DOHH2 (cell line): ENCODE data around the gene HSPB2.

ENCODE experiments used
- H3F3A ChIP-seq: fragments of 200-600 bp; sonication (generic), shearing (Covaris generic); 2 replicates; pipeline ENCODE4 v1.6.0; 2016; ENCODE audit warnings: antibody characterized with exemption, mild to moderate bottlenecking; ENCODE audit not compliant: control insufficient read depth, insufficient read depth
- H3K27ac ChIP-seq: fragments of 200-600 bp; sonication (generic); 2 replicates; pipeline ENCODE4 v1.5.1; 2014; ENCODE audit warnings: low read depth, mild to moderate bottlenecking, low read length, moderate library complexity
- H3K27me3 ChIP-seq: fragments of 200-600 bp; sonication (generic); 2 replicates; pipeline ENCODE4 v1.6.1; 2014; ENCODE audit warnings: mild to moderate bottlenecking, low read length, mixed read lengths; ENCODE audit not compliant: control insufficient read depth
- H3K36me3 ChIP-seq: fragments of 200-600 bp; sonication (generic); 2 replicates; pipeline ENCODE4 v1.6.1; 2014; ENCODE audit warnings: mild to moderate bottlenecking, low read length, moderate library complexity, mixed read lengths; ENCODE audit not compliant: control insufficient read depth
- H3K4me1 ChIP-seq: fragments of 200-600 bp; sonication (generic); 2 replicates; pipeline ENCODE4 v1.6.1; 2014; ENCODE audit warnings: mild to moderate bottlenecking, low read length, mixed read lengths; ENCODE audit not compliant: control insufficient read depth
- H3K4me2 ChIP-seq: fragments of 200-600 bp; sonication (generic); 2 replicates; pipeline ENCODE4 v1.6.0; 2014; ENCODE audit warnings: mild to moderate bottlenecking, low read length, moderate library complexity
- H3K4me3 ChIP-seq: fragments of 200-600 bp; sonication (generic); 2 replicates; pipeline ENCODE4 v1.5.1; 2014; ENCODE audit warnings: mild to moderate bottlenecking, low read length, mixed read lengths
- H3K79me2 ChIP-seq: fragments of 200-600 bp; sonication (generic); 2 replicates; pipeline ENCODE4 v1.6.1; 2014; ENCODE audit warnings: mild to moderate bottlenecking, low read length, mixed read lengths; ENCODE audit not compliant: control insufficient read depth
- H3K9me2 ChIP-seq: fragments of 200-600 bp; sonication (generic); replicated peaks from 2 replicates; pipeline ENCODE4 v1.6.1; 2014; ENCODE audit warnings: mild to moderate bottlenecking, low read length, mixed read lengths; ENCODE audit not compliant: control insufficient read depth
- H3K9me3 ChIP-seq: fragments of 200-600 bp; sonication (generic); 2 replicates; pipeline ENCODE4 v1.6.1; 2014; ENCODE audit warnings: antibody characterized with exemption, low read length, mixed read lengths; ENCODE audit not compliant: control insufficient read depth, insufficient read depth
- H4K20me1 ChIP-seq: fragments of 200-600 bp; sonication (generic); 2 replicates; pipeline ENCODE4 v1.6.0; 2014; ENCODE audit warnings: low read depth, mild to moderate bottlenecking, antibody characterized with exemption, low read length, moderate library complexity; ENCODE audit not compliant: control insufficient read depth, insufficient read depth
- CTCF ChIP-seq: fragments of 200-600 bp; sonication (generic); IDR thresholded peaks from one replicate; pipeline ENCODE4 v1.5.1; 2014; ENCODE audit warnings: antibody characterized with exemption, mild to moderate bottlenecking, low read depth, low read length; ENCODE audit not compliant: poor library complexity, severe bottlenecking
- EZH2phosphoT487 ChIP-seq: fragments of 200-600 bp; sonication (generic); IDR thresholded peaks from 2 replicates; pipeline ENCODE4 v1.6.1; 2017; ENCODE audit warnings: borderline replicate concordance, mild to moderate bottlenecking, antibody characterized with exemption, low read length, moderate library complexity, mixed read lengths

HSPB2 gene

GRCh38 chr11:111886032-111886431 lies 26.5 kb upstream of the HSPB2 start:
- TF ChIP-seq CTCF, result no peak
- no peak for TF ChIP-seq EZH2phosphoT487
- no peak overlapping the region for H3K4me2 ChIP-seq
- no peaks in the 10 kb centered on the region for H3F3A ChIP-seq
- no peaks in the 10 kb centered on the region for H3K79me2 ChIP-seq
- H3K9me2 ChIP-seq, result no peaks in the 10 kb centered on the region
- H3K27me3 ChIP-seq, result no peaks in the 10 kb centered on the region
- no peaks in the 10 kb centered on the region for H3K36me3 ChIP-seq
- H3K4me3 ChIP-seq, result no peak overlapping the region
- H4K20me1 ChIP-seq, result no peaks in the 10 kb centered on the region
- H3K27ac ChIP-seq, result no peak overlapping the region
- no peaks in the 10 kb centered on the region for H3K4me1 ChIP-seq
- no peaks in the 10 kb centered on the region for H3K9me3 ChIP-seq

GRCh38 chr11:111886844-111887243 lies 25.7 kb upstream of the HSPB2 start:
- H3K27ac ChIP-seq, result no peak overlapping the region

GRCh38 chr11:111905411-111905810 lies 7.1 kb upstream of the HSPB2 start:
- no peaks in the 10 kb centered on the region for H4K20me1 ChIP-seq
- no peaks in the 10 kb centered on the region for H3K36me3 ChIP-seq
- H3K9me3 ChIP-seq, result no peaks in the 10 kb centered on the region
- peaks cover 21% of the 10 kb centered on the region for H3K27me3 ChIP-seq
- H3F3A ChIP-seq, result no peaks in the 10 kb centered on the region
- no peaks in the 10 kb centered on the region for H3K79me2 ChIP-seq
- H3K9me2 ChIP-seq, result no peaks in the 10 kb centered on the region
- TF ChIP-seq CTCF (no peak), EZH2phosphoT487 (no peak)
- H3K4me3 ChIP-seq, result no peak overlapping the region
- H3K4me2 ChIP-seq, result no peak overlapping the region
- no peaks in the 10 kb centered on the region for H3K4me1 ChIP-seq
- H3K27ac ChIP-seq, result no peak overlapping the region

More at GRCh38 chr11:111886844-111887243, 25.7 kb upstream of the HSPB2 start:
- H3K4me1 ChIP-seq, result no peaks in the 10 kb centered on the region
- H4K20me1 ChIP-seq, result no peaks in the 10 kb centered on the region
- no peaks in the 10 kb centered on the region for H3K27me3 ChIP-seq
- H3K9me2 ChIP-seq, result no peaks in the 10 kb centered on the region
- H3K4me3 ChIP-seq, result no peak overlapping the region
- H3F3A ChIP-seq, result no peaks in the 10 kb centered on the region
- H3K36me3 ChIP-seq, result no peaks in the 10 kb centered on the region
- no peak overlapping the region for H3K4me2 ChIP-seq
- TF ChIP-seq EZH2phosphoT487, result no peak
- TF ChIP-seq CTCF, result no peak
- no peaks in the 10 kb centered on the region for H3K9me3 ChIP-seq
- no peaks in the 10 kb centered on the region for H3K79me2 ChIP-seq

GRCh38 chr11:111906680-111907079 lies 5.9 kb upstream of the HSPB2 start:
- no peaks in the 10 kb centered on the region for H3K79me2 ChIP-seq
- no peaks in the 10 kb centered on the region for H3K9me3 ChIP-seq

More at GRCh38 chr11:111906680-111907079, 5.9 kb upstream of the HSPB2 start:
- Histone ChIP-seq H3K4me2 (no peak overlapping the region), H3K4me3 (no peak overlapping the region), H3K4me1 (no peaks in the 10 kb centered on the region), H4K20me1 (no peaks in the 10 kb centered on the region), H3K27ac (no peak overlapping the region), H3K27me3 (peaks cover 33% of the 10 kb centered on the region), H3K9me2 (no peaks in the 10 kb centered on the region), H3K36me3 (no peaks in the 10 kb centered on the region), H3F3A (no peaks in the 10 kb centered on the region)
- TF ChIP-seq CTCF, result no peak
- TF ChIP-seq EZH2phosphoT487, result no peak
